Erythroblast (primary cell): ENCODE measurements around the gene HBB.

Experiments
- DNase-seq, 2 experiments: peaks; one replicate each; lab custom pipeline; 2025; lab: John Stamatoyannopoulos, UW
- GATA1 ChIP-seq: IDR thresholded peaks from 2 replicates; pipeline ENCODE4 v1.6.1; 2011; ENCODE audit warnings: low read depth, mild to moderate bottlenecking, control low read depth, low read length, moderate library complexity
- POLR2A ChIP-seq: IDR thresholded peaks from 2 replicates; pipeline ENCODE4 v1.6.1; 2011; ENCODE audit warnings: mild to moderate bottlenecking, low read length

The HBB gene

DNA sequence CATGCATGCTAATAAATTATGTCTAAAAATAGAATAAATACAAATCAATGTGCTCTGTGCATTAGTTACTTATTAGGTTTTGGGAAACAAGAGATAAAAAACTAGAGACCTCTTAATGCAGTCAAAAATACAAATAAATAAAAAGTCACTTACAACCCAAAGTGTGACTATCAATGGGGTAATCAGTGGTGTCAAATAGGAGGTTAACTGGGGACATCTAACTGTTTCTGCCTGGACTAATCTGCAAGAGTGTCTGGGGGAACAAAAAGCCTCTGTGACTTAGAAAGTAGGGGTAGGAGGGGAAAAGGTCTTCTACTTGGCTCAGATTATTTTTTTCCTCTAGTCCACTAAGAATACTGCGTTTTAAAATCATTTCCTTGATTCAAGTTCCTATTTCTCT, 810 bp upstream of the HBB start:
- TF ChIP-seq POLR2A (no peak), GATA1 (no peak)
- DNase-seq = peak in 1 of 2 experiments; percentile 65

DNA sequence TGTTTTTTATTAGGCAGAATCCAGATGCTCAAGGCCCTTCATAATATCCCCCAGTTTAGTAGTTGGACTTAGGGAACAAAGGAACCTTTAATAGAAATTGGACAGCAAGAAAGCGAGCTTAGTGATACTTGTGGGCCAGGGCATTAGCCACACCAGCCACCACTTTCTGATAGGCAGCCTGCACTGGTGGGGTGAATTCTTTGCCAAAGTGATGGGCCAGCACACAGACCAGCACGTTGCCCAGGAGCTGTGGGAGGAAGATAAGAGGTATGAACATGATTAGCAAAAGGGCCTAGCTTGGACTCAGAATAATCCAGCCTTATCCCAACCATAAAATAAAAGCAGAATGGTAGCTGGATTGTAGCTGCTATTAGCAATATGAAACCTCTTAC, 1.4 kb downstream of the HBB start:
- peak; percentile 89 to 96 for DNase-seq
- TF ChIP-seq GATA1 (peak; percentile 35), POLR2A (no peak)

DNA sequence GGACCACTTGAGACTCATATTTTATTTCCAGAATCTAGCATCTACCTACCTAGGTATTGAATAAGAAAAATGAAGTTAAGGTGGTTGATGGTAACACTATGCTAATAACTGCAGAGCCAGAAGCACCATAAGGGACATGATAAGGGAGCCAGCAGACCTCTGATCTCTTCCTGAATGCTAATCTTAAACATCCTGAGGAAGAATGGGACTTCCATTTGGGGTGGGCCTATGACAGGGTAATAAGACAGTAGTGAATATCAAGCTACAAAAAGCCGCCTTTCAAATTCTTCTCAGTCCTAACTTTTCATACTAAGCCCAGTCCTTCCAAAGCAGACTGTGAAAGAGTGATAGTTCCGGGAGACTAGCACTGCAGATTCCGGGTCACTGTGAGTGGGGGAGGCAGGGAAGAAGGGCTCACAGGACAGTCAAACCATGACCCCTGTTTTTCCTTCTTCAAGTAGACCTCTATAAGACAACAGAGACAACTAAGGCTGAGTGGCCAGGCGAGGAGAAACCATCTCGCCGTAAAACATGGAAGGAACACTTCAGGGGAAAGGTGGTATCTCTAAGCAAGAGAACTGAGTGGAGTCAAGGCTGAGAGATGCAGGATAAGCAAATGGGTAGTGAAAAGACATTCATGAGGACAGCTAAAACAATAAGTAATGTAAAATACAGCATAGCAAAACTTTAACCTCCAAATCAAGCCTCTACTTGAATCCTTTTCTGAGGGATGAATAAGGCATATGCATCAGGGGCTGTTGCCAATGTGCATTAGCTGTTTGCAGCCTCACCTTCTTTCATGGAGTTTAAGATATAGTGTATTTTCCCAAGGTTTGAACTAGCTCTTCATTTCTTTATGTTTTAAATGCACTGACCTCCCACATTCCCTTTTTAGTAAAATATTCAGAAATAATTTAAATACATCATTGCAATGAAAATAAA, 2.1 kb downstream of the HBB start:
- peak; percentile 54 to 60 for DNase-seq
- TF ChIP-seq POLR2A (peak; percentile 96), GATA1 (no peak)

DNA sequence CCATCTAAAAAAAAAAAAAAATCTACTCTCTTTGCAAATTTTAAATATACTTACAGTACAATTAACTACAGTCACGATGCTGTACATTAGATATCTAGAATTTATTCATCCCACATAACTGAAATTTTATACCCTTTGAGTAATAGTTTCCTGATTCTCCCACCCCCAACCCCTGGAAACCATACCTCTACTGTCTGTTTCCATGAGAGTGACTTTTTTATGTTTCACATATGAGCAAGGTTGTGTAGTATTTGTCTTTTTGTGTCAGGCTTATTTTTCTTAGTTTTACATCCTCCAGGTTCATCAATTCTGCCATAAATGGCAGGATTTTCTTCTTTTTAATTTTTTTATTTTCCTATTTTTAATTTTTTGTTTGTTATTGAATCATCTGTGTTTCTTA, 3.2 kb downstream of the HBB start:
- TF ChIP-seq POLR2A (peak; percentile 12), GATA1 (no peak)
- DNase-seq = no peak

DNA sequence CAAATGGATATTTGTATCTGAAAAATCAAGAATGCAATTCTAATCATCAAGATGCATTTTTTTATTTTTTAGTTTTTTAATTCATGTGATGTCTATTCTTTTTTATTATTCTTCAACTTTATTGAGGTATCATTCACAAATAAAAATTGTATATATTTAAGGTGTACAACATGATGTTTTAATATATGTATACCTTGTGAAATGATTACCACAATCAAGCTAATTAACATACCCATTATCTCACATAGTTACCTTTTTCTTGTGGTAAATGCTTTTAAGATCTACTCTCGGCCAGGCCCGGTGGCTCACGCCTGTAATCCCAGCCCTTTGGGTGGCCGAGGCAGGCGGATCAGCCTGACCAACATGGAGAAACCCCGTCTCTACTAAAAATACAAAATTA, 3.7 kb downstream of the HBB start:
- no peak for TF ChIP-seq GATA1
- TF ChIP-seq POLR2A = peak; percentile 53

DNA sequence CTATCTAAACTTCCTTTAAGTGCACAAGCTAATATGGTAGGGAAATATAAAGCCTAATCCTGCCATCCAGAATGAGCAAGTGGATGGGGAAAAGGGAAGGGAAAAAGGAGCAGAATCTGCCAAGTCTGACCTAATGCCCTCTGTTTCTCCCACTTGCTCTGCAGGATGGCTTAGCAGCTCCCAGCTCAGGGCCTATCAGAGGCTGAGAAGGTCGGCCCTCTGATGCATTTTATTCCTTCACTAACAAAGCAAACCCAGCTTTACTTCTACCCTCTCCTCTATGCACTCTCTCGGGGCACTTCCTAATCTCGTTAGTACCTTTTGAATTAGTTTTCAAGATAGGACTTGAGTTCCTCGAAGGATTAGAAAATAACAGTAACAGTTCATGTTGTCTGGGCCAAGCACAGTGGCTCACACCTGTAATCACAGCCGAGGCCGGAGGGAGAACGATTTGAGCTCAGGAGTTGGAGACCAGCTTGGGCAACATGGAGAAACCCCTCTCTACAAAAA, 16.4 kb downstream of the HBB start:
- TF ChIP-seq GATA1 (no peak), POLR2A (no peak)
- DNase-seq = no peak

More for the DNA sequence above, 3.7 kb downstream of the HBB start:
- no peak for DNase-seq

DNA sequence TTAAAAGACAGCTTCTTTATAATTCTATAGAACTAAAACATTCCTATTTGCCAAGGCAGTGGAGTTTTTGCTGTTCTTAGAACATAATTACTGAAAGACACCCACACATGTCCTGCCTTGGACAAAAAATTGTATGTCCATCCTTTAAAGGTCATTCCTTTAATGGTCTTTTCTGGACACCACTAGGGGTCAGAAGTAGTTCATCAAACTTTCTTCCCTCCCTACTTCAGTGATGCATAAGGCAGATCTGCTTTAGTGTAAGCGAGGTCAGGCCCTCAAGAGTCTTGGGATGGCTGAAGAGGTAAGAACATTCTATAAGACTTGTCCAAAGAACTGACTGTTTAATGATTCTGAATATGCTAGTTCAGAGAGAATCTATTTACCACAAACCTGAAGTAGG, 22.1 kb downstream of the HBB start:
- peak; percentile 89 to 90 for DNase-seq
- TF ChIP-seq GATA1 = no peak
- TF ChIP-seq POLR2A = no peak

DNA sequence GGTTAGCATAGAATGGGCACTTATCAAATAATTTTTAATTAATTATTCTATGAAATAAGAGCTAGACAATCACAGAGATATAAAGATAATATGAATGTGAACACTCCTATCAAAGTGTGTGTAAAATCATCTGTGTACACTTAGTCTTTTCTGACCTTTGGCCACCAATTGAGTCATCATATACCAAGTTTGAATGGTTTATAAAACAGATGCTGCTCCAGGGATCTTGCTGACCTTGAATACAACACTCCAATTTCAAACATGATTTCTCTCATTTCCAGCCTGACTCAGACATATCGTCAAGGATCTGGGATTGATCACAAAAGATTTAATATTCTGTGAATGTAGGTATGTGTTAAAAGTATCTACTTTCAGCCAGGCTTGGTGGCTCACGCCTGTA, 23.5 kb downstream of the HBB start:
- TF ChIP-seq GATA1 = no peak
- no peak for TF ChIP-seq POLR2A
- DNase-seq = no peak

DNA sequence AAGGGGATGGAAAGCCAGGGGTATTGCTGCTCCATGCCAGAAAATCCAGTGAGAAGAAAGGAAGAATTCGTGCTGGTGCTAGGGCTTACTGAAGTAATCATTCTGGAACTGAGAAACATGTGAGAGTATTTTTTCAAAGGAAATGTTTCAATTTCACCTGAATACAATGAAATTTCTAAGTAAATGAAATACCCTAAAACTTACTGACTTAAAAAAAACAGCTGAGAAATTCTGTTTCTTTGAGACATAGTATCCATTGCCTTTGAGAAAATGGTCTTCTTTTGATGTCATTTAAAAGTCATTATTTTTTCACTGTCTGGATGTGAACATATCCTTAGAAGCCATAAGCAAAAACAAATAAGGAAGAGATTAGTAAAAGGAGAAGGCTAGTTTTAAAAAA, 26.3 kb downstream of the HBB start, which contains the start of gene OR51V1:
Gene OR51V1, minus strand, starts transcription at position 101 of the 400 bp plus-strand sequence. Its CDS starts 0 bp downstream, at position 101.
- DNase-seq = no peak
- TF ChIP-seq POLR2A (no peak), GATA1 (no peak)

DNA sequence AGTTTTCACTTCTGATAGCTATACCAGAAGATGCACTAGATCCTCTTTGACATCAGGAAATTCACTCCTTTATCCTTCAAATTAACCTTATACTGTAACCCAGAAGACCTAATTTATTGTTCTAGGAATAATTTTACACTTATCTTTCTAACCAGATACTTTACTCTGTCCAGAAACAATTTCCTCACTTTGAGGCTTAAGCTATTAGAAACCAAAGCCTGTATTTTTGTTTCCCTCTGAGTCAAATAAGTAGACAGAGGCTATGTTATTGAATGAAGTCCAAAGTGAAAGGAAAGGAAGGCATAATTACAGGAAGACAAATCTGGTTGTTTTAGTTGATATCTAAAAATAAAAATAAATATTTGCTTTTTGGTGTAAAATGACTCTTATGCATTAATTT, 28.6 kb downstream of the HBB start:
- TF ChIP-seq POLR2A (no peak), GATA1 (no peak)
- no peak for DNase-seq

DNA sequence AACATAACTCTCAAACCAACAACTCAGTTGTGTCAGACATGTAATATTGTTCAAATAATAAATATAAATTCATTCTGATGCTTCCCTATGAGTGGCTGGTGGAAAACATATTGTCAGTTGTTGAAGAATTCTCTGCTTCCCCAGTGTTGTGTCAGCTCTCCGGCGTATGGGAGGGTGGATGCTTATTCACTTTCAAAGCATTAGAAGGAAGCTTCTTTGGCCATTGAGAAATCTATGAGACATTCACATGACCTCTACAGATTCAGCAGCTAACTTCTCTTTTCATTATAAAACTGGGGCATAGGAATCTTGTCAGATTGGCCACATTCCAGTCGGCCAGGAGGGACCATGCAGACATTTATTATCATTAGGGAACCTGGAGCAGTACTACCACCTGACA, 29.3 kb downstream of the HBB start:
- TF ChIP-seq GATA1 (no peak), POLR2A (no peak)
- DNase-seq = no peak

DNA sequence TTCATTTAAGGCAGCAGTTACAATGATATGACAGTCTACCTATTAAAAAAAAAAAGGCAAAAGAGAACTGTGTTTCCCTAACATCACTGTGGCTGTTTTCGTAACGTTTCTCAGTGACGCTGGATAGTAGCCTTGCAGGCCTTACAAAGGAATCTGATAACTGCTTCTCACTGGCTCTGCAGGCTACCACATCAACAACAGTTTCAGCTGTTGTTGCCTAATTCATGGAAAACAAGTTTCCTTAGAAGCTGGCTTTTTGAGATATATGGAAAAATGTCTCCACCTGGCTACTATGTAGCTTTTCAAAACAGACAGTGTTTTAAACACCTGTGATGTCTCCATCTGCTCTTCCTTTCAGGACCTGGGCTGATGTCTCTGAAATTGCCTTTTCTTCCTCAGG, 30.1 kb downstream of the HBB start:
- no peak for DNase-seq
- TF ChIP-seq POLR2A = no peak
- no peak for TF ChIP-seq GATA1

DNA sequence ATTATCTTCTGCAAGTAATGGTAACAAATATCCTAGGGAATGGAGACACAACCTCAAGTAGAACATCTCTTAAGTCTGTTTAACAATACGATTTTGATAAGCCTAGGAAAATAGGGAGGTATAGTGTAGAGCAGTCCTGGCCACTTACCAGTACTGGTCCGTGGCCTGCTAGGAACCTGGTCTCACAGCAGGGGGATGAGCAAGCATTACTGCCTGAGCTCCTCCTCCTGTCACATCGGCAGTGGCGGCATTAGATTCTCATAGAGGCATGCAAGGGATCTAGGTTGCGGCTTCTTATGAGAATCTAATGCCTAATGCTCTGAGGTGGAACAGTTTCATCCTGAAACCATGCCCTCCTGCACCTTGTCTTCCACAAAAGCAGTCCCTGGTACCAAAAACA, 30.8 kb downstream of the HBB start:
- TF ChIP-seq GATA1 (no peak), POLR2A (no peak)
- DNase-seq = no peak

DNA sequence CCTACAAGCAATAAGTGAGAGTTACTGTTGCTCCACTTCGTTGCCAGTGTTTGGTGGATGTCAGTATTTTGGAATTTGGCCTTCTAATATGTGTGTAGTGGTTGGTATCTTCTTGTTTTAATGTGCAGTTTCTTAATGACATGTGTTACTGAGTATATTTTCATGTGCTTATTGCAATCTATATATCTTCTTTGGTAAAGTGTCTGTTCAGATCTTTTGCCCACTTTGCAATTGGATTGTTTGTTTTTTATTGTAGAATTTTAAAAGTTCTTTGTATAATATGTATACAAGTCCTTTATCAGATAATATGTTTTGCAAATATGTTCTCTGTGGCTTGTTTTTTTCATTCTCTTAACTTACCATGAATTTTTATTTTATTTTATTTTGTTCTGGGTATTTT, 34.1 kb downstream of the HBB start:
- TF ChIP-seq POLR2A (no peak), GATA1 (no peak)
- DNase-seq = no peak

DNA sequence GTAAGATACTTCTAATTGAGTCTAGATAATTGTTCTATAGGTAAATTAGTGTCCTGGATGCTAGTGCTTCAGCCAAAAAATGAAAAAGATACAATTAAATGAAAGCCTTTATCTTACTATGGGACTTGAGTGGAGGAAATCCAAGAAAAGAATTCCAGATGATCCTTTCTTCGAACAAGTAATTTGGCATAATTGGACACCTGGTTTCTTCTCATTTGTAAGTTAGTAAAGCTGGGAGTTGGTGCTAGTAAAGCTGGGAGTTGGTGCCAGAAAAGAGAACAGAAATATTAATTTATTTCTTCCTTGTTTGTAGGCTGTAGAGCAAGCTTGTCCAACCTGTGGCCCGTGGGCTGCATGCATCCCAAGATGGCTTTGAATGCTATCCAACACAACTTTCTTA, 38.7 kb downstream of the HBB start:
- DNase-seq = no peak
- TF ChIP-seq GATA1 = no peak
- TF ChIP-seq POLR2A = no peak
